T-helper 2 cell treated with Interferon-gamma antibody and Interleukin-4, amounts not matched to agents 100 ng/mL and 5 ng/mL, for 36 hours (primary cell): Measurements from ENCODE around the gene ERC1. TPM values are rescaled to one million over a fixed set of nuclear protein-coding genes. Genes with fewer than 3 reads are reported as not detected.

Experiments used
- intact Hi-C: fragments of 100-400 bp; cut with micrococcal nuclease; formaldehyde crosslinking; loops from one replicate; pipeline ENCODE4 v1.15.1; 2023
- total RNA-seq: library from RNA; stranded (reverse); gene quantifications from 2 replicates; pipeline ENCODE4 v1.2.3, GENCODE V29; 2022

The ERC1 gene
- total RNA-seq, 1 donor from 2014 or later: 51.5 TPM

- intact Hi-C loops: no loop called here
Observed at GRCh38 chr12:1467710-1468109, 476.7 kb downstream of the ERC1 start.

- intact Hi-C loops: no loop called here
Observed at GRCh38 chr12:1469070-1469469, 478.0 kb downstream of the ERC1 start.

GRCh38 chr12:1470051-1470450 lies 479.0 kb downstream of the ERC1 start:
- intact Hi-C loops: loop anchor here (5.0 kb wide), 1 partner anchor 62 kb away; no protein-coding TSS in a partner anchor

GRCh38 chr12:1471224-1471623 lies 480.2 kb downstream of the ERC1 start:
- intact Hi-C loops: loop anchor here (5.0 kb wide), 1 partner anchor 61 kb away; no protein-coding TSS in a partner anchor

GRCh38 chr12:1473418-1473817 lies 482.4 kb downstream of the ERC1 start:
- intact Hi-C loops: loop anchor here (5.0 kb wide), 1 partner anchor 59 kb away; no protein-coding TSS in a partner anchor

GRCh38 chr12:1474041-1474573 lies 483.1 kb downstream of the ERC1 start:
- intact Hi-C loops: loop anchor here (5.0 kb wide), 1 partner anchor 58 kb away; no protein-coding TSS in a partner anchor

GRCh38 chr12:1474574-1475153 lies 483.6 kb downstream of the ERC1 start:
- intact Hi-C loops: loop anchor here (5.0 kb wide), 1 partner anchor 58 kb away; no protein-coding TSS in a partner anchor

- intact Hi-C loops: no loop called here
Observed at GRCh38 chr12:1479645-1480044, 488.6 kb downstream of the ERC1 start.

- intact Hi-C loops: no loop called here
Observed at GRCh38 chr12:1481326-1481725, 490.3 kb downstream of the ERC1 start.

- intact Hi-C loops: no loop called here
Observed at GRCh38 chr12:1481906-1482305, 490.9 kb downstream of the ERC1 start.

GRCh38 chr12:1488908-1489381 lies 497.9 kb downstream of the ERC1 start:
- intact Hi-C loops: no loop called here

- intact Hi-C loops: no loop called here
Observed at GRCh38 chr12:1491983-1492697, 501.1 kb downstream of the ERC1 start.

- intact Hi-C loops: no loop called here
Observed at GRCh38 chr12:1493781-1494565, 502.9 kb downstream of the ERC1 start.

- intact Hi-C loops: no loop called here
Observed at GRCh38 chr12:1494856-1495255, 503.8 kb downstream of the ERC1 start.

GRCh38 chr12:1496162-1496900 lies 505.3 kb downstream of the ERC1 start:
- intact Hi-C loops: no loop called here

GRCh38 chr12:1497161-1497560 lies 506.1 kb downstream of the ERC1 start:
- intact Hi-C loops: no loop called here

GRCh38 chr12:1498199-1498740 lies 507.2 kb downstream of the ERC1 start:
- intact Hi-C loops: no loop called here

GRCh38 chr12:1499351-1499750 lies 508.3 kb downstream of the ERC1 start:
- intact Hi-C loops: no loop called here

- intact Hi-C loops: no loop called here
Observed at GRCh38 chr12:1500095-1500801, 509.2 kb downstream of the ERC1 start.

- intact Hi-C loops: no loop called here
Observed at GRCh38 chr12:1501001-1501400, 510.0 kb downstream of the ERC1 start.
